Activated effector memory CD4-positive, alpha-beta T cell treated with anti-CD3 and anti-CD28 coated beads, Interleukin-2, amount 50 U/mL, for 16 hours (primary cell): ENCODE measurements around the gene CACNB2.

Experiments used
- DNase-seq: peaks from one replicate; pipeline ENCODE4 v3.0.0-alpha.2; 2020

CACNB2 gene

DNA sequence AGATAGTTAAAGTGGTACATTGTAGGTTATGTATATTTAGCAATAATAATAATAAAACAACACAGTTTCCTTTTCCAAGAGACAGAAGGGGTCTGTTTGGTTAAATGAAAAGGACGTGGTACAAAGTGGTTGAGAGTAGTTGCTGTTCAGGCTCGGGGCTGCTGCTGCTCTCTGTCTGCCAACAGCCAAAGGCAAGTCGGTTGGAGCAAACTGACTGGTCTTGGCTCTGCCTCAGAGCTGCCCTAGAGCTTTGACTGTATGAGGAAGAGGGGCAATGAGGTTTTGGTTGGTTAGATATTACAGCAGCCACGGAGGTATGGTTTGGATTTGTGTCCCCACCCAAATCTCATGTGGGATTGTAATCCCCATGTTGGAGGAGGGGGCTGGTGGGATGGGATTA is 95.3 kb downstream of the CACNB2 start:
- no peak for DNase-seq

DNA sequence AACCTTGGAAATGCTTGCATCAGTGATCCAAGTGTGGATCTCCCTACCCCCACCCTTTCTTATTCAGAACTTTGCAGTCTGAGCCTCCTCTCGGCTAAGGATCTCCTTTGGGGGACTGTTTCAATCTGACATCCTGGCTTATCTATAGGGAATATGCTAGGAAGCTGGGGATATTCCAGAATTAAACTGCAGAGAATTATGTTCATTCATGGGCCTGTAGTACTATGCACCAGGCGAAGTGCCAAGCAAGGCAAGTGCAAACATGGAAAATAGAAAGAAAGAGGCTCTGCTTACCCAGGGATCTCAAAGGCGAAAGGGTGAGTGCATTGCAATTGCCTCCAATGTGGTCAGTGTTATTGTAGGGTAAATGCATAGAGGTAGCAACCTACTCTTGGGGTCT is 96.5 kb downstream of the CACNB2 start:
- no peak for DNase-seq

DNA sequence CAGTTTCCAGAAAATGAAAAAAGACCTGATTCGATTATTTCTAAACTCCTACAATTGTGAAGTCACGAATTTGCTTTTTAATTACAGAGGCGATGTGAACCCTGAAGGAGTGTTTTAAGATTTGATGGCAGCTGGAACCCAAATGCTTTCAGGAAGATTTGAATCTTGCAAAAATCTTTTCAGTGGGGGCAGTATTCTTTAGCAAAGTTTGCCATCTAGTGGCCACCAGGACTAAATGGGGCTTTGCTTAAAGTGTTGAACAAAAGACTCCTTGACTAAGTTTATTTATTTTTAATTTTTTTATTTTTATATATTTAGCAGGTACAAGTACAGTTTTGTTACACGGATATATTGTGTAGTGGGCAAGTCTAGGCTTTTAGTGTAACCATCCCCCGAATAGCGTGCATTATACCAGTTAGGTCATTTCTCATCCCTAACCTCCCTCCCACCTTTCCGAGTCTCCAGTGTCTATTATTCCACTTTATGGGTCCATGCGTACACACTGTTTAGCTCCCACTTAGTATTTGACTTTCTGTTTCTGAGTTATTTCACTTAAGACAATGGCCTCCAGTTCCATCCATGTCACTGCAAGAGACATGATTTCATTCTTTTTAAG is 98.8 kb downstream of the CACNB2 start:
- no peak for DNase-seq

DNA sequence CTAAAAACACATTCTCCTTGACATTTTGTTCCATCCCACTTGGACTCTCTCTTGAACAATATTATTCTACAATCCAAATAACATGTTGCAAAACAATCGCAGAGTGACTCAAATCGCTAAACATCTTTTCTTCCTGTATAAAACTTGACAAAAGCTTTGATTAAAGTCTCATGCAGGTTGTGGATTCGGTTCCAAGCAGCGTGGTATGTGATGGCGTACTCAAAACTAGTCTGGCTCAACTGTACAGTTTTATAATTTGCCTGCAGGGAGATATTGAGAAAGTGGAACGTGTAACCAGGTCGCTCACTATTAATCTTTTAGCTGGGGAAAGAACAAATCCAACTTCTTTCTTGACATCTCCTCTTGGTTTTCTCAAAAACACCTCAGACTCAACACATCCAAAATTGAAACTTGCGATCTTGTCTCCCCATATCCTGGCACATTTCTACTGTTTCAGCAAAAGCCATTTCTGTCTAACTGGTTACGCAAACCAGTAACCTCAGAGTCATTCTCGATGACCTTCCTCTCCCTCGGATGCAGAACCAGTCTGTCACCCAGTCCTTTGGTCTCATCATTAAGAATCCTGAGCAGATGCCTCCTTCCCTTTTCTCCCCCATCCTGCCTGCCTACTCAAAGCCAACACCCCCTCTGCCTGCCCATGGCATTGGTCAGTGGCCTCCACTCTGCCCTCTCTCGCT is 100.1 kb downstream of the CACNB2 start:
- DNase-seq: no peak

DNA sequence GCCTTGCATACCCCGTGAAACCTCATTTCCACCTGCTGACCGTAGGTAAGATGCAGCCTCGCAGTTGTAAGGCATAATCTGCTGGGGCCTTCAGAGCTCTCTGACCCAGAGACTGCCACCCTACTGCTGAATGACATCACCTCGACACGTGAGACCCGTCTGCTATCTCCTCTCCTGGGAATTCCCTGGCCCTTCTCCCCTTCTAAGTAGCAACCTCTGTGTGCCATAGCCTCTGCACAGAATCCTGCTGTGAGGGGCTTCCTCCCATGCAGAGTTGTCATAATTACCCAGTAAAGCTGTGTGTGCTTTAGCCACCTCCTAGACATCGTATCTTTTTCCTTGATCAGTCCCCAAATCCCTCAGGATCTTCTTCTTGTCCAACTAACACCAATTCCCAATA is 106.7 kb downstream of the CACNB2 start:
- no peak for DNase-seq

DNA sequence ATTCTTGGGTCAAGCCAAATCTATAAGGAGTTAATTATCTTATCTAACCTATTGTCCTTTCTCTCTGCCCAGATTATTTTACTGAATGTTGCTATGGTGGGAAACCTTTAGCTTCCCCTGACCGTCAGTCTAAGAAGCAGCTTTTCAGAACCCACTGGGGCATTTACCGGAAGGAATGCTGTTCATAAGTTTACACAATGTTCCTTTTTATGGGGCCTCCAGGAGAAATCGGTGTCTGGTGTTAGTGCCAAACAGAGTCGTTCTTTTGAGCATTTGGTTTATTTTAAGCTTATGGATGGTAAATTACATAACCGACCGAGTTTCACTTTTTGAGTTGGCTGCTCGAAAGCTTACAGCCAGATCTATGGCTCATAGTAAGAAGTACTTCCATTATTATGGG is 111.9 kb downstream of the CACNB2 start:
- no peak for DNase-seq

DNA sequence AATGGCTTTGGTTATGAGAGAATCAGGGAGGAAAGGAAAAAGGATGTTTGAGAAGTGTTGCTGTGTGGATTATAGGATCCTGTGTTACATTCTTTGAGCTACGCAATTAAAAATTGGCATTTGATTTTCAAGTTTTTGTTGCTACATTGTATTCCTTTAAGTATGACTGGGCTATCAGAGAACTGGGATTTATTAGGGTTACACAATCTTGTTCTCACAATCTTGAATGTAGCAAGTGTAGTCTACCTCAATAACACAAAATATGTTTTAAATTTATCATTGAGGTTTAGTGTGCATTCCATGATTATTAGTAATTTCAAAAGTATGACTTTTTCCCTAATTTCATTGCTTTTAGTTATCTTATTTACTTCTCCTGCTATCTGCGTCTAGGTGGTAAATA is 113.9 kb downstream of the CACNB2 start:
- no peak for DNase-seq

DNA sequence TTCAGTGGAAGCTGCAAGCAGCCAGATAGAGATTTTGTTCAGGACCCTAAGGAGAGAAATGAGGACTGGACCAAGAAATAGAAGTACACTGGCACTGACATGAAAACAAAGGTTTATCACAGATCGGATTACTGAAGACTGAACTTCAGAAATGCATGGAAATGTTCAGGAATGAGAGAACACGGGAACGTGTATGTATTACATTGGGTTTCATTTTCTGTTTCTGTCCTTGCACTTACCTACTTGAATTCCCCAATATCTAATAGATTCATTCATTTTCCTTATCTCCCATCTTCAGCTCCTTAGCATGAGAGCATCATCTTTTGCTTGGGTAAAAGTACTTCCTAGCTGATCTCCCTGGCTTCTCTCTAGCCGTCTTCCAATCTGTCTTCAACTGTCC is 114.5 kb downstream of the CACNB2 start:
- no peak for DNase-seq

DNA sequence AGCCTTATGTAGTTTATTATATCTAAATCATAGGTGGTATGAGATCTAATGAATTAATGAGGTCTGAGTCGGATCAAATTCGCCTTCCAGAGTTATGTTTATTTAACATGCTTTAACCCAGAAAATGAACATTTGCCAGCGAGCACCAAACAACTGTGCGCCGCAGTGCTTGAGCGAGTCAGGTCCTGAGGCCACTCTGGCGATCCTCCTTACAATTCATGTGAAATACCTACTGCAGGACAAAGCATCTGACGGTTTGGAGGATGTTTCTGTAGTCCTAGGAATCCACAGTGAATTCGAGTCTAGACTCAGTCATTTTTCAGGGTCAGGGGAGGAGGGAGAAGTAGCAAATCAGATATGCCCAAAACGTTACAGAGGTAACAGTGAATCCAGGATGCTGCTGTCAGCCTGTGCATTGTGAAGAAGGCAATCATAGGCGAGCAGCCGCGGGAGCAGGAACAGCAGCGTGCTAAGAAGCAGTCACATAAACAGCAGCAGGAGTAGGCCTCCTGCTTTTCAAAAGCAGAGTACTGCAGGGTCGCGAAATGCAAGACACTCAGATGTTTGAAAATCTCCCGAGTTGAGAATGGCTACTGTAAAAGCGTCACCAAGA is 120.2 kb downstream of the CACNB2 start:
- DNase-seq: no peak

DNA sequence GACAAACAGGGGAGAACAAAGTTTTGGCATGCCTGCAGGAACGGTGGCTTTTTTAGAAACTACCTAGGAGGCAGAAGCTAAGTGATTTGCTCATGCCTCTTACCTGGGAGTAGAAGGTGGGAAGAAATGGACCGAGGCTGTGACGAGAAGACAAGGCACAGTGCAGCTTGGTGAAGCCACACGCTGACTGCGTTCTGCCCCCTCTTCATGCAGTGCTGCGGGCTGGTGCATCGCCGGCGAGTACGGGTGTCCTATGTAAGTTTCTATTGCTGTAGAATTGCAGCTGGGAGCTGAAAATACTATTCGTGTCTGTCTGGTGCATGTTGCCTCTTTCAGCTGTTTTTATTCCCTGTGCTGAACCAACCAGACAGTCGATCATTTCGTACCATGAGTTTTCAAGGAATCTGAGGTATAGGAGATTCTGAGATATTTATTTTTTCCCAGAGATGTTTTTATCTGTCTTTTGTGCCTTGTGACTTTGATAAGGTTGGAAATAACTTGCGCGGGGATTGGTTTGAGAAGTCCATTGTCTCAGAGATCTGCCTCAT is 120.9 kb downstream of the CACNB2 start:
- DNase-seq: no peak

DNA sequence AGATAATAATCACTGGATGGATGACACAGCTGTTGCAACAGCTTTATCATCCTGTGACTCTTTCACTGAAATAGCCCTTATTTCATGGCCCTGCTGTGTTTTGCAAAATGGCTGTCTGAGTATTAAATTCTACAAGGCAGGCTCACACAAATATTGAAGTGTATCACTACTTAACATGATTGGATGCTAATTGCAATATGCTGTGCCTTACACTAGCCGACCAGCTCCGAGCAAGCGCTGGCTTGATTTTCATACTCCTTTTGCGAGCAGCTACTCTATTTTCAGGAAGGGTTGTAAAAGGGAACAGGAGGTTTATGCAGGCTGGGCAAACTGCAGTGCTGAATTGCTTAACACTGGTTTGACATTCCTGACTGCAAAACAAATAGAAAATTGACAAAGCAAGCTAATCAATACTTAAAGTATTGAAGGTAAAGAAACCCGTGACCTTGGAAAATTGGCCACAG is 121.6 kb downstream of the CACNB2 start:
- no peak for DNase-seq

DNA sequence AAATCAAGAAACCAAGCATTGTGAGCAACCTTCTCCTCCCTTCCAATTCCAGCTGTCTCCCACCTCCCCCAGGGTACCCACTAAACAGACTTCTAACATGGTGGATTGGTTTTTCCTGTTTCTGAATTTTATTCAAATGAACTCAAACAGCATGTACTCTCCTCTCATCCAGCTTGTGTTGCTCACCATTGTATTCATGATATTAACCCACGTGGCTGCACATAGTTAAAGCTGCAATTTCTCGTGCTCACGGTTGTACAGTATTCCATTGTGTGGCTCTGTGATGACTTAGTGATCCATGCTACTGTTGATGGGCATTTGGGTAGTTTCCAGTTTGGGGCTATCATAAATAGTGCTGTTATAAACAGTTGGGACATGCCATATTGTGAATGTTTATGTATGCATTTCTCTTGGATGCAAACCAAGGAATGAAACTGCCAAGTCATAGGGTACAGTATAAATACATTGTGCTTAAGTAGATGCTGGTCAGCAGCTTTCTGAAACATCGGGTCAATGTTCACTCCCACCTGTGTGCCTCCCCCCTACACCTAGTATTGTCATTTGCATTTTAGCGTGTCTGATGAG is 124.3 kb downstream of the CACNB2 start:
- DNase-seq: no peak

DNA sequence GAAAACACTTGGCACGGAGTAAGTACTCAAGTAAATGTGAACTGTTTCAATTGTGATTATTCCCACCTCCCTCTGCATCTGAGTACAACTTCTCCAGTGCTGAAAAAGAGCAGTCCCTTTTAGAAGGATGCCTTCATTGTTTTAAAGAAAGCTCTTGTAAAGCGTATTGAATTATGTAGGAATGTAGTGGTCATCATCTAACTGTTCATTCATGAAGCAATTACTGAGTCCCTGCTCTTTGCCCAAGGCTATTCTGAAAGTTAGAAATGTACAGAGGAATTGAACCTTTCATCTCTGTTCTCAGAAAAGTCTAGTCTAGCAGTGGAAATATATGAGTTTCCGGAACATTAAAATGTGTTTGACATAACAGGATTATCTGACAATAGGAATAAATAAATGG is 127.8 kb downstream of the CACNB2 start:
- no peak for DNase-seq

DNA sequence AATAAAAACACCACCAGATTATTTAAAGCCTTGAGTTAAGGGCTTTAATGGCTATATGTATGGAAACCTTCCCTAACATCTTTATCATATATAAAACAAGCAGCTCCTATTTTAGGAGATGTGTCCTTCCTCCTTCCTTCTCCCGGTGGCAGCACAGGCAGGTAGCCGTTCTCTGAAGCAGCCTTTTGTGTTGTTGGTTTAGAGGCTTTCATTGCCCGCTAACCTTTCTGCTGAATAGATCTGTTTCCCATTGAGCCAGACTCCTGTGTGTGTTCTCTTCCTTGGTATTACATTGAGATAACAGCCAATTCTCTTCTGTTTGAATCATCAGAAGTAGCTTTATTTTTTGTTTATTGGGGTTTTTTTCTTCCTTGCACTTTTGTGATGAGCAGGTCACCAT is 131.3 kb downstream of the CACNB2 start:
- no peak for DNase-seq

DNA sequence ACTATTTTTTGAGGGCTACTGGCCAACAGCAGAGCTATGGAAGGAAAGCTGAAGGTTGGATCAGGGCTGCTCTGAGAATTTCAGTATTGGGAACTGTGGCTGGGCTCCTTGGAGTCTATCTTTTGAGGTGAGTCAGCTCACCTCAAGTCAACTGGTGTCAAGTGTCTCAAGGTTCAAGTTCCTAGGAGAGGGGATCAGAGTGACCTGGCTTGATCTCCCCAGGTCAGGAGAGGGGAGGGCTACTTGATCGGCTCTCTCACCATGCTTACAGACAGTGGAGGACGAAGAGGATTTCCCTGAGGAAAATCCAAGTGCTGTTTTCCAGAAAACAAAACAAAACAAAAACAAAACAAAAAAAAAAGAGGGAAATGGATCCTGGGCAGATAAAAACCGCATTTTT is 132.8 kb downstream of the CACNB2 start:
- no peak for DNase-seq

DNA sequence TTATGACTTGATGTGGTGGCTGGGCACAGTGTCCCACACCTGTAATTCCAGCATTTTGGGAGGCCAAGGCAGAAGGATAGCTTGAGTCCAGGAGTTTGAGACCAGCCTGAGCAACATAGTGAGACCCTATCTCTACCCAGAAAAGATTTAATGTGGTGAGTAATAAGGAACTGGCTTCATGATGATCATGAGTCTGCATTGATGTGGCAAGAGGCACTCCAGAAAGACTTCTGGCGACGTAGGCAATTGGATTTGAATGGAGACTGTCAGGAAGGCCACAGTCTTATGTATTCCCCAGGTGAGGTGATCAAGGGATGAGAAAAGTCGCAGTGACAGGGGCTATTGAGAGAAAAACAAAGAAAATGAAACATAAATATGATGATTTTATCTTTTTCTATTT is 138.0 kb downstream of the CACNB2 start:
- DNase-seq: no peak

DNA sequence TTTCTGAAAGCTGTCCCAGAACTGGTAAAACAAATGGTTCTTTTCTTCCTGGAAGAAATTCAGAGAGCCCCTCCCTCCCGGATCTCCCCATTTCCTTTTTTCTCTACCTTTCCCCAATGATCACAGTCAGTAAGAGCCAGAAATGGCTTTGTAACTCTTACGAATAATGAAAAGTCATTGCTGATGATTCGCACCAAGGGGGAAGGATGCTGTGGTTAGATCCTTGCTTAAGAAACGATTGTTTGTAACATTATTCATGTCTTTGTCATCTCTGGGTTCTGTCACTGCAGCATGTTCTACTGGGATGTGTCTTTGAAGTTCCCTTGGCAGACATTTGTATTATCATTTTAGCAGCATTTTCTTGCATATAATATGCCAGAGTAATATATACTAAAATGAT is 138.9 kb downstream of the CACNB2 start:
- DNase-seq: no peak

DNA sequence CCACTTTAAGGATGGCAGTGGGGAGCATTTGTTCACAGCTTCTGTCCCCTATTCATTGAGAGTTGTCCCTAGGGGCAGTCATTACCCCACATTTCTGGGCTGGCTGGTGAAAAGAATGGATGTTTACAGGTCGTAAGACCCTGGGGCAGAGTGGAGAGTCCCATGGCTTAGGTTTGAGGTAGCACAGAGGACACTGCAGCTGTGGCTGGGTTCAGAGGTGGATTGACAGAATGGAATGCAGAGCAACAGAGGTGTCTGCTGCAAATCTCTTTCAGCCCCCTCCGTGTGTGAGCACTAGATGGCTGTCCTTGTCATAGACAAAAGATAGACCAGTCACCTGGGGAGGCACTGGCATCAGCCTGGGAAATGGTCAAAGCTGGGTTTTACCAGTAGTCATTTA is 141.9 kb downstream of the CACNB2 start:
- DNase-seq: no peak

DNA sequence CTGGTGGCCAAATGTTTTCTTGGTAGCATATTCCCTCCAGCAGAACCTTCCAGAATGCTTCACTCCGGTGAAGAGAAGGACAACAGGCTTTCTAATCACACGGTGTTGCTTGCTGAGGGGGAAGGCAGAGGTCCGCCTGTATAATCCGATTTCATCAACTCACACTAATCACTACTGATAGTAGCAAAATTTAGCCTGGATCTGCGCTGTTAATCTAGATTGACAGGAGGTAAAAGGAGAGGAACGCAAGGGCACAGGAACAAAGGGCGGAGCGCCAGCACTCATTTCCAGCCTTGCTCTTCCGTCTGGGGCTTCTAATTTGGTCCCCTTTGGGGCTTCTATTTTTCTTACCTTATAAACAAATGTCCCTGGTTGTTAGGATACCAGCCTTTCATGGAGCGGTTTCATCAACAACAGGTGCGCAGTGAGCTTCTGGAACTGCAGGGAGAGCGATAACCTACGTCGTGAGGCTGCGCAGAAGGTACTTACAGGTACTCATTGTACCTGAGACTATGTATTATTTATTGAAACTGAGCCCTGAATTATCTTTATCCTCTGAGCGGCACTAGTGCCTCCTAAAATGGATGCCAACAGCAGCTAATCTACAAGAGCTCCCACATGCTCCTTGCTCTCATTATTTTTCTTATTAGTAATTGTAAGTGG is 150.6 kb downstream of the CACNB2 start:
- DNase-seq: no peak

DNA sequence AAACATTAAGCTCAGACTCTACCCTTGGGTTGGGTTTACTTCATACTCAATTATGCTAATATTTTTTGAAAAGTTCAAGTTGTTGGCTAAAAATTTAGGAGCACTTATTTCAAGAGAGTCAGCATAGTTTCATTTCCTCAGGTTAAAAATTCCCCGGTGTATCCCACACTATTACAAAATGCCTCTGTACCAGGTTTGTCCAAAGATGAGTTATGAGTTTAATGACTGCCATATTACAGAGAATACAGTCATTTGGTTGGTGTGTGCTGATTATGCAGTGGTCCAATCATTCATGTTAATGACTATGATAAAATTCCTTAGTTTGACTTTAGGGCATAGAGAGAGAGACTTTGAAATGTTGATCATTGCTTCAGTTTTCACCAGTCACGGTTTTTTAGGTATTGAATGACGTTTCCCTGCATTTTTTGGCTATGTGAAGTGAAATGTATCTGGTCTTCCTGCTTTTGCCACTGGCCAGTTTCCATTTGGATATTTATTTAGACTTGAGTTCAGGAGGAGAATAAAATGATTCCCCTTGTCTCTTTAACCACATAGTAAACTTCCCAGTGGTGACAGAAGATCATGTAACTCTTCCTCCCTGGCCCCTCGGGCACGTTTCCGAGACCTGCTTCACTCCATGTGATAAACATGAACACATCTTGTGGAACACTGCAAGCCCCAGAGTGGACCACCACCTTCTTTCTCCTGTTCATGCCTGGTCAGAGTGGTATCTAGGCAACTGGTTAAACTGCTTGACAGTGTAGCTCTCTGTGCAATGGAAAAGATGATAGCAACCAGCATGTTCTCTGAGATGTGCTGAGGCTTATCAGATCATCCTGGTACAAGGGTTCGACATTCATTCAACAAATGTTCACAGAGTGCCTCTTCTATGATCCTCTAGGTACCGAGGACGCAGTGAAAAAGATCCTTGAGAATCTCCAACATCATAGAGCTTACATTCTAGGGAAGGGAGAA is 153.6 kb downstream of the CACNB2 start:
- no peak for DNase-seq

DNA sequence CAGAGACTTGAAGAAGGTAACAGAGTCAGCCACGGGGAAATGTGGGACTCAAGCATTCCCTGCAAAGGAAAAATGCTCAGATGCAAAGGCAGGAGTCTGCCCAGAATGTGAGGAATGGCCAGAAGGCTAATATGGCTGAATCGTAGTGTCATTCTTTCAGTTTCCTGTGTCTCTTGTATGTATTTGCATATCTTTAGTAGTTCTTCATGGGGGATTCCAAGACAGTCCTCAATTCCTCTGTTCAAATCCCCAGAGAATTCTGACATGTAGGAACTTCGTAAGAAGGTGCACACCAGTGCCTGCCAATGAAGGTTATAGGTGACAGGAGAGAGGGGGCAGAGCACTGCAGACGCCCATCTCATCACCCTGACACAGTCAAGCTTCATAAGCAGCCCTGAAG is 154.4 kb downstream of the CACNB2 start:
- no peak for DNase-seq

DNA sequence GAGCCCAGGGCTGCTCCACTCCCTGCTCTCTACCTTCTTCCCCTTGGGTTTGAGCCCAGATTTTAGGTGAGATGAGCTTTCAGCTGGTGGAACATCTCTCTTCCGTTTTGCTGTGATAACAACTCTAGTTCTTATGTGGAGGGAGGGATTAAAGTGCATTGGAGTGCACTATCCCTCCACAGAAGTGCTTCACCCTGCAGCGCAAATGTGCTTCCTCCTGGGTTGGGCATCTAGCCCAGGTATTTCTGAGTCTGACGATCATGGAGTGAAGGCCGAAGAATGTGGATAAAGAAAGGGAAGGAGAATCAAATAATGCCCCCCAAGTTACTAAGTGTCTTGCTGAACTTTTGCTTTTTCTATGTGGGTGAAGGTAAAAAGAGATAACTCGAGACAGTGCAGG is 157.4 kb downstream of the CACNB2 start:
- DNase-seq: no peak
